SK-N-SH treated with all-trans-retinoic acid at 6 μM for 48 hours (cell line): Measurements from ENCODE around the gene TFIP11.

Experiments used
- ARNTL ChIP-seq: fragments of 450-650 bp; formaldehyde crosslinking; IDR thresholded peaks from 2 replicates; pipeline ENCODE4 v1.5.0; 2020; ENCODE audit warnings: low read depth, mild to moderate bottlenecking, moderate library complexity, borderline replicate concordance
- TF ChIP-seq, protein P1 (sequence below): fragments of 250-450 bp; sonication (Bioruptor Pico); IDR thresholded peaks from 2 replicates; pipeline ENCODE4 v1.5.1; 2020; ENCODE audit warnings: low read depth, mild to moderate bottlenecking, moderate library complexity

DNA sequence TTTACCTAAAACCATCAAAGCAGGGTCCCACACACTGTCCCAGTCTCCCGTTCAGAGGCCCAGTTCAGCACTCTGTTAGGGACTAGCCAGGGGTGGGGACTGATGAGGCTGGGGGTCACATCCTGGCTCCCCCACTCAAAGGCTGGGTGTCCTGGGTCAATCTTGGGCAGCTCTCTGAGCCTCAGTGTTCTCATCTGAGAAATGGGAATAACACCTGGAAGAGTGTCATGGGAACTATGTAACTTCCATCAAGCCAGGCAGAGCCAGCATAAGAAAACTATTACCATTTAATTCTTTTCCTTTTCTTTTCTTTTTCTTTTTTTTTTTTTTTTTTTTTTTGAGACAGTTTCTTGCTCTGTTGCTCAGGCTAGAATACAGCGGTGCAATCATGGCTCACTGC is 39.3 kb upstream of the TFIP11 start:
- TF ChIP-seq, protein P1, sequence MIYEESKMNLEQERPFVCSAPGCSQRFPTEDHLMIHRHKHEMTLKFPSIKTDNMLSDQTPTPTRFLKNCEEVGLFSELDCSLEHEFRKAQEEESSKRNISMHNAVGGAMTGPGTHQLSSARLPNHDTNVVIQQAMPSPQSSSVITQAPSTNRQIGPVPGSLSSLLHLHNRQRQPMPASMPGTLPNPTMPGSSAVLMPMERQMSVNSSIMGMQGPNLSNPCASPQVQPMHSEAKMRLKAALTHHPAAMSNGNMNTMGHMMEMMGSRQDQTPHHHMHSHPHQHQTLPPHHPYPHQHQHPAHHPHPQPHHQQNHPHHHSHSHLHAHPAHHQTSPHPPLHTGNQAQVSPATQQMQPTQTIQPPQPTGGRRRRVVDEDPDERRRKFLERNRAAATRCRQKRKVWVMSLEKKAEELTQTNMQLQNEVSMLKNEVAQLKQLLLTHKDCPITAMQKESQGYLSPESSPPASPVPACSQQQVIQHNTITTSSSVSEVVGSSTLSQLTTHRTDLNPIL (CRISPR knock-in tag), result no peak
- TF ChIP-seq ARNTL (CRISPR knock-in tag), result no peak
